Bronchial smooth muscle cell (primary cell): Measurements from ENCODE around the gene ACOT8. TPM values are rescaled to one million over a fixed set of nuclear protein-coding genes. Genes with fewer than 3 reads are reported as not detected.

Experiments
- total RNA-seq: library from RNA; depleted of rRNA; stranded (reverse); fragments of >200 nt; gene quantifications from 2 replicates; pipeline ENCODE4 v1.2.1, GENCODE V29; 2014

The ACOT8 gene
- total RNA-seq = 46.2 and 58.5 TPM in 2 replicates

GRCh38 chr20:45857114-45857881 lies at the start of gene ACOT8, which contains the start of gene ZSWIM3:
TSS of gene ACOT8 (minus strand) at chr20:45857392. CDS start at chr20:45857315, 77 bp downstream.
TSS of gene ZSWIM3 (plus strand) at chr20:45857614. CDS start at chr20:45857826, 212 bp downstream.

GRCh38 chr20:45890985-45891983 lies 34.1 kb upstream of the ACOT8 start, which contains the start of the genes CTSA and NEURL2:
TSS of gene CTSA (plus strand) at chr20:45891335. CDS start at chr20:45891569, 234 bp downstream.
TSS of gene NEURL2 (minus strand) at chr20:45891208. CDS start at chr20:45890991, 217 bp downstream.

GRCh38 chr20:45887346-45887715 lies 30.1 kb upstream of the ACOT8 start, which contains the start of gene SPATA25:
TSS of gene SPATA25 (minus strand) at chr20:45887622. CDS start at chr20:45887590, 32 bp downstream.

GRCh38 chr20:45880988-45881788 lies 24.0 kb upstream of the ACOT8 start, which contains the start of gene ZSWIM1:
TSS of gene ZSWIM1 (plus strand) at chr20:45881227. CDS start at chr20:45882593, 1,366 bp downstream.

GRCh38 chr20:45833030-45833882 lies 23.9 kb downstream of the ACOT8 start, which contains the start of gene SNX21:
TSS of gene SNX21 (plus strand) at chr20:45833799. CDS start at chr20:45833920, 121 bp downstream.

GRCh38 chr20:45827030-45827652 lies 30.1 kb downstream of the ACOT8 start, which contains the start of gene TNNC2:
TSS of gene TNNC2 (minus strand) at chr20:45827312. CDS start at chr20:45827248, 64 bp downstream.

GRCh38 chr20:45812157-45813005 lies 44.8 kb downstream of the ACOT8 start, which contains the start of gene UBE2C:
TSS of gene UBE2C (plus strand) at chr20:45812644. CDS start at chr20:45812696, 52 bp downstream.

Other genes starting within 250 kb of the ACOT8 start
- not detected in 2 replicates for gene WFDC10A, start 227.7 kb downstream of the ACOT8 start, total RNA-seq
- gene WFDC9, start 226.1 kb downstream of the ACOT8 start, total RNA-seq = not detected in 2 replicates
- gene WFDC11, start 187.2 kb downstream of the ACOT8 start, total RNA-seq = not detected in 2 replicates
- not detected in 2 replicates for gene WFDC13, start 155.4 kb downstream of the ACOT8 start, total RNA-seq
- 0.26 TPM in 1 of 2 replicates, not detected in the other for gene WFDC10B, start 152.4 kb downstream of the ACOT8 start, total RNA-seq
- gene SPINT4, start 135.0 kb downstream of the ACOT8 start, total RNA-seq = not detected in 2 replicates
- 0.17 and 0.95 TPM in 2 replicates for gene WFDC3, start 65.5 kb downstream of the ACOT8 start, total RNA-seq
- 16.9 and 20.5 TPM in 2 replicates for gene DNTTIP1, start 65.4 kb downstream of the ACOT8 start, total RNA-seq
- gene UBE2C, start 44.7 kb downstream of the ACOT8 start, total RNA-seq = 1.9 and 3.9 TPM in 2 replicates
- gene TNNC2, start 30.1 kb downstream of the ACOT8 start, total RNA-seq = 1.9 and 6.7 TPM in 2 replicates
- gene SNX21, start 23.6 kb downstream of the ACOT8 start, total RNA-seq = 80.1 and 108 TPM in 2 replicates
- 5.0 and 7.0 TPM in 2 replicates for gene ZSWIM3, start 222 bp upstream of the ACOT8 start, total RNA-seq
- gene ZSWIM1, start 23.8 kb upstream of the ACOT8 start, total RNA-seq = 3.0 and 3.7 TPM in 2 replicates
- gene SPATA25, start 30.2 kb upstream of the ACOT8 start, total RNA-seq = 1.4 and 2.0 TPM in 2 replicates
- gene NEURL2, start 33.8 kb upstream of the ACOT8 start, total RNA-seq = 4.7 and 6.8 TPM in 2 replicates
- 134 and 234 TPM in 2 replicates for gene CTSA, start 33.9 kb upstream of the ACOT8 start, total RNA-seq
- 27.0 and 67.7 TPM in 2 replicates for gene PLTP, start 54.8 kb upstream of the ACOT8 start, total RNA-seq
- gene PCIF1, start 77.3 kb upstream of the ACOT8 start, total RNA-seq = 6.1 and 6.6 TPM in 2 replicates
- gene ZNF335, start 114.8 kb upstream of the ACOT8 start, total RNA-seq = 9.1 and 14.1 TPM in 2 replicates
- gene MMP9, start 151.5 kb upstream of the ACOT8 start, total RNA-seq = not detected in 2 replicates
- gene SLC12A5, start 171.8 kb upstream of the ACOT8 start, total RNA-seq = under 0.01 TPM in 2 replicates
- gene NCOA5, start 232.6 kb upstream of the ACOT8 start, total RNA-seq = 5.4 and 7.2 TPM in 2 replicates